Measurements from ENCODE around the gene PTPRT. TPM values are rescaled to one million over a fixed set of nuclear protein-coding genes. Genes with fewer than 3 reads are reported as not detected.

The PTPRT gene
- polyA plus RNA-seq, 10 donors, result 0.35 to 1.8 (median 0.64) TPM

DNA sequence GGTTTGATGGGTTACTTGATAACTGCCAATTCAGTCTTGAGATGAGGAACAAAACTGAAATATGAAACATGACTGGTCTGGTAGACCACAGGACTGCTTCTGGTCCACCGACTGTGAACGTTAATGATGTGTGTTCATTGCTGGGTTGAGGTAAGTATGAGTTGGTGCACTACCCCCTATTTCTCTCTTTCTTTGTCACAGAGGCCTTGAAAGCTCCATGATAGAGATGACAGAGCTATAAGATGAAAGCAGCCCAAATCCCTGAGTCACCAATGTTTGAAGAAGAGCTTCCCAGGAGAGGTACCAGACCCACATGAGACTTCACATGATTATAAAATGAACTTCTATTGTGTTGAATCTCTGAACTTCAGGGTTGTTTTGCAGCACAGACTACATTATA, 555.5 kb downstream of the PTPRT start:
- no peak for DNase-seq

DNA sequence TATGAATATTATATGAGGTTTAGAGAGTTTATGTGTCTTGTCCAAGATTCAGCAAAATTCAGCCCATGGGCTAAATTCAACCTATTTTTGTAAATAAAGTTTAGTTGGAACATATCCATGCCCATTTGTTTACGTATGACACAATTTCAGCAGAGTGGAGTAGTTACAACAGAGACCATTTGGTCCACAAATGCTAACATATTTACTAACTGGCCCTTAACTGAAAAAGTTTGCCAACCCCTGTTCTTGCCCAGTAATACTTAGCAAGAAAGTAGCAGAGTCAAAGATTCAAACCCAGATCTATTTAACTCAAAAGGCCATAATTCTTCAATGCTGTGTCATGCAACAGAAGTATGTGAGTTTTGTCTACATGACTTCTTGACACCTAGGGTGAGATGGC, 561.0 kb downstream of the PTPRT start:
- DNase-seq, result no peak

DNA sequence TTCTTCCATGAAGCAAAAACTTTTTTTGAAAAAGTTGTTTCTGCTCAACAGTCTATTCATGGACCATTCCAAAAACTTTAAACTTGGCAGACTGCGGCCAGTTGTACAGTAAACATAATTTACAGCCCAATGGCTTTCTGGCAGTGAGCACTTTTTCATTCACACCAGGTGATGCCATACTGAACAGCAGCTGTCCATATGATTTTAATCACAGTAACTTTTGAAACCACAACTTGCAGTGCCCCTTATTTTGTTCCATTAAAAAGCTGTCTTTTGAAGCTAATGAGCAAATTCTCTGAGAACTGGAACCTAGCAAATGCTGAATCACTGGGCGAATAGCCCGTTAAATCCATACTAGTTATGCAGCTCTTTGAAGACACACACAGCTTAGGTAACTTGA, 576.6 kb downstream of the PTPRT start:
- DNase-seq, result peak; percentile 42 to 76 (median 74)

DNA sequence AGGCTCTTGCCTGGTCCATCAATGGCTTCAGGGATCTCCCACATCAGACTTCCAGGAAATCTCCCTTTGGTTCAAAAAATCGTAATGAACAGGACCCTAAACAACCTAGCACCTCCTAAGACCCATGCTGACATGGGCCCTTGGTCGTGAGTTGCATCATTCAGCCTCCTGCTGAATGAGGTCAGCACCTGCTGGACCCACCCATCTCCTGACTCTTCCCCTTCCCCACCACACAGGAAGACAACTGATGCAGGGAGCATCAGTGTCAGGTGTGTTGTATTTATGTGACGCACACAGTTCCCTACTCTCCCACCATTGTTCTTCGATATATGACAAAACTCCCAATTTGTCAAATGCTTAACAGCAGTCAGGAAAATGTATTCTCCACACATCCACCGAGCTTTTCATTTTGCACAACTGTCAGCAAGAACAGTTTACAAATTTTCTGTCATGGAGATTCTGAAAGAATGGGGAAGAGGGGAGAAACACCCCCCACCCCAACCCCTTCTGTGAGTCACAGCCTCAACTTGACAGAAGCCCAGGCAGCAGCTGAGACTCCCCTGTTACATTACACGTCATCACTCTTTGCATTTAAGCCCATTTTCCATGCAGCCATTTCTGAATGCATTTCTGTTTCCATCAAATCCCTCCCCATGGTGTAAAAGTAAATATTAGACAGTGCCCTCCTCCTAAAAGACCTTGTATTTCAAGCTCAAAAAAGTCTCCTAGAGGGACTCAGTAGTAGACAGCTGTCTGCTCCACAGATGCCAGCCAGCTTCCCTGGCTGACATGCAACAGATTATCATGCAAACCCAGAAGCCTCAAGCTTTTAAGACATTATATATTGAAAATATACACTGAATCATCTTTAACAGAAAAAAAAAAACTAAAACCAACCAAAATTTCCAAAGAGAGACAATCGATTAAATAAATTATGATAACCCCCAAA, 577.5 kb downstream of the PTPRT start:
- DNase-seq, result peak; percentile 33 to 62 (median 36)

DNA sequence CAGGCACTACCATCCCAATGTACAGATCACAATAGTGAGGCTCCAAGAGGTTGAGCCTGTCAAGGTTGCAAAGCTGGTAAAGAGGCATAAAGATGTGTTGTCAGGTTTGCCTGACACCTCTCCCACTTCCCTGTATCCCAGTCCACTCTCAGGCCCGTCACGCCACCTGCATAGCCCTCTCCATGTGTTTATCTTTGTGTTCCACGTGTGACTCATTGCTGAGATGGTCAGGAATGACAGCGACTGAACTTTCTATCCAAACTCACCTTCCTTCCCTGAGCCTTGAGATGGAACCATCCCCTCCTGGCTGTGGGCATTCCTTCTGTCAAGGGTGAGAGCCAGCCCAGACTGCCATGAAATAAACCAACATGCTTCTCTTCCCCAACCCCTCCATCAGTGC, 578.3 kb downstream of the PTPRT start:
- DNase-seq, result no peak

DNA sequence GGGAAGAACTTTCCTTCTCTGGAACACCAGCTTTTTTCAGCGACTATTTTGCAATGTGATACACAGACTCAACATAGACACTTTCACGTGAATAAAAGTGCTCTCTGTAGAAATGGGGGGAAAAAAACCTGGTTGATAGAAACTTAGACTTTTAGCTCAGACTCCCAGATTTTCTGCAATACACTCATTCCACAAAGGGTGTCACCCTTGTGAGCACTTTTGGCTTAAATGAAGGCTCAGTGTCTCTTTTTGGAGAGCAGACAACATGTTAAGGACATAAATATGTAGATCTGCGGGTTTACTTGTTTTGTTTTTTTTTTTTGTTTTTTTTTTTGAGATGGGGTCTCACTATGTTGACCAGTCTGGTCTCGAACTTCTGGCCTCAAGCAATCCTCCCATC, 579.6 kb downstream of the PTPRT start:
- no peak for DNase-seq

DNA sequence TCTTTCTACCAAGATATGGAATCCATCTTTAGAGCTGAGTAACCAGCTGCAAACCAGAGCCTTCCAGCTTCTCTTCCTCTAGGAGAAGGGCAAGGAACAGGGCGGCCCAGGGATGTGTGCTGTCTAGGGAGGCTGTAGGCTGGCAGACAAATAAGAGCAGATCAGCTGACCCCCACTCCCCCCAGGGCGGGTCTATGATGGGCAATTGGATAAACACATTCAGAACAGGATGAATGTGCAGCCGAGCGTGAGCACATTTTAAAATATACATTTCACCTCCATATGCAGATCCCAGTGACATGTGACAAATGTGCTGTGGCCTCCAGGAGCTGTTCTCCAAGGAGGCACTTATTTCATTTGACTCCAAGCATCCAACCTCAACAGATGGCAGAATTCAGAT, 580.1 kb downstream of the PTPRT start:
- no peak for DNase-seq

DNA sequence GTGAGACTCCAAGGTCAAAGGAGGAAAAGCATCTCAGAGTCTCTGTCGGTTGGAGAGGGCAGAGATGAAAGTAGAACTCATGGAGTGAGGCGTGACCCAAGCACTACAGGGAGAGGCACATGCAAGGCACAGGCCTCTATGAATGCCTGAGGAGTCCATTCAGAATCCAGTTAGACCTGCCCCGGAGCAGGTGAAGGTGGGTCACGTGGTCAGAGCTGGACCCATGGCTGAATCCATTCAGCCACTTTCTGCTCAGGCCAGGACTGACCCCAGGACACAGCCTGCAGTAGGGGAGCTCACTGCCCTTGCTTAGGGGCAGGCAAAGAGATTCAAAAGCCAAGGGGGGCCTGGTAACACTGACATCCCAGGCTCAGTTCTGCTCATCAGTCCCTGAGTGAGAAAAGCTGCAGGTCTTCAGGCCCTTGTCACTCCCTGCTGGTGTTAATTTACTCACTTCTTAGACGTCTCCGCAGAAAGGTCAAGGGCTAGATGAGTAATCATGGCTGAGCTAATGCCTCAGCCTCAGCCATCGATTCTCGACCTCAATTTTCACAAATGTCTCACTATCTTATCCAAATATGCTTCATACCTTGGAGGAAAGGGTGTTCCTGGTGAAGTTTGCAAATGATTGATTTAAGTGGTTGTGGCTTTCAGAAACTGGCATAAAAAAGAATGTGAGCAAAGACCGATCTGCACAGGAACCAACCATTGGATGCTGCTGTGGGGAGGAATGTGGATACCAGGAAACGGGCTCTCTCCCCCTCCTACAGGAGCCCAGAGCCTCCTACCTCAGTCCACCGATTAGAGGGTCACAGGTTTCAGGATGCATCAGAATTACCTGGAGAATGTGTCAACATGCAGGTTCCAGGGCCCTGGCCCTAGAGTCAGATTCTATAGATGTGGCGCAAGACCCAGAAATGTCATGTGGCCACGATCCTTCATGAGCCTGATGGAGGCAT, 584.4 kb downstream of the PTPRT start:
- no peak for DNase-seq

DNA sequence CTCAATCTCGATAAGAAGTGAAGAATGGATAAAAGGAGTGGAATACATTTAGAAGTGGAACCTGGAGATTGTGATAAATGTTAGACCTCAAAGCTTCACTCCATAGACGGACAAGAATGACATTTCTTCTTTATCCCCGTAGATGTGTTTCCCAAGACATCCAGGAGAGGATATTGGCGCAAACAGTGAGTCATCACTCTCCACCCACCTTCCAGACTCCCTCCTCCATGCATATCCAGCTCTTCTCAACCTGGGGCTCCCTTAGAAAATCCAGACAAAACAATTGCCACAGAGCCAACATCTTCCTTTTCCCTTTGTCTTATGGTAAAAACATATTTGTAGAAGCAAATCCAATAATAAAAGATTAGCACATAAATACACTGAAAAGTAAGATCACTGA, 586.1 kb downstream of the PTPRT start:
- no peak for DNase-seq

DNA sequence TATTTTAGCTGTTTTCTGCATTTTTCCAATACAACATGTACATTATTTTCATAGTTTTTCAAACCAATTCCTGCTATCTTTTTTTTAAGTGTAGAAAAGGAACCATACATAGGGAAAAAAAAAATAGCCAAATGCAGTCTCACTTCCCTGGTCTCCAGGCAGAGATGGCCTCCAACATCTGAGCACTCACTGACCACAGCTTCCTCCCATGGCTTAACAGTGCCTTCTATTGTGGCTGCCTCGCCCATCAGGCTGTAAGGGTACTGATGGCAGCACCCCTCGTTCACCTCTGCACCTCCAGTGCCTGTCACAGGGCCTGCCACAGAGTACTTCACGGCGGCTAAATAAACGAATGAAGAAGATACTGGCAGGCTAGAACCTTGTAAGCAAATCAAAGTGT, 591.1 kb downstream of the PTPRT start:
- no peak for DNase-seq

DNA sequence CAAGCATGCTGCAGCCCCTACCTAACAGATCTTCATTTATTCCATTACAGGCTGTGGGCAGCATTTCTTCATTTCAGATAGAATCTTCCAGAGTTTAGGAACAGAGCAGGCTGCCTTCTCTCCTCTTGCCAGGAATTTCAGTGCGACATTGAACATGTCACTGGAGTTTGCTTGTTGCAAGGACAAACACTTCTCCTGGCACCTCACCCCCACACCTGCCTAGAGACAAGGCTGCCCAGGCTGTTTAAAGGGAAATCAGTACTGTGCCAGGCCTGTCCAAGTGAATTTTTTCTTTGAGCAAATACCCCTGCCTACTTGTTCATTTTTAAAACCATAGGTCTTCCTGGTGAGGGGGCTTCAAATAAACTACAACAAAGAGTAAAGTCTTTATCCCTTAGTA, 594.1 kb downstream of the PTPRT start:
- DNase-seq, result no peak

DNA sequence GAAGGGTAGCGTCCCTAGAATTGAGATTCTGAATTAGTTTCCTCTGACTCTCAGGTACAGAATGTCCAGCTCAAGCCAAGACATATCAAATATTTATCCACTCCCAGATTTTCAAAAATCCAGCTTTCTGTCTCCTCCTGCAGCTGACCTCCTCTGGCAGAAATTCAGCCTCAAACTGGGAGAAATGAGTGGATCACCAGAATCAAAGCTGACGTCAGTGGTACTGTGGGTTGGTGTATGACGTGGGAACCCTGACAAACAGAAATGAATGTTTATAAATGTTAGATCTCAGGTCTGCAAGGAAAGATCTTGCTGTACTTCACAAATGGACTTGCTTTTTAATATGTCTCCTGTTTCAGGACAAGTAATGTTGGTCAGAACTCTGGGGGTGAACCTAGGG, 595.0 kb downstream of the PTPRT start:
- no peak for DNase-seq

DNA sequence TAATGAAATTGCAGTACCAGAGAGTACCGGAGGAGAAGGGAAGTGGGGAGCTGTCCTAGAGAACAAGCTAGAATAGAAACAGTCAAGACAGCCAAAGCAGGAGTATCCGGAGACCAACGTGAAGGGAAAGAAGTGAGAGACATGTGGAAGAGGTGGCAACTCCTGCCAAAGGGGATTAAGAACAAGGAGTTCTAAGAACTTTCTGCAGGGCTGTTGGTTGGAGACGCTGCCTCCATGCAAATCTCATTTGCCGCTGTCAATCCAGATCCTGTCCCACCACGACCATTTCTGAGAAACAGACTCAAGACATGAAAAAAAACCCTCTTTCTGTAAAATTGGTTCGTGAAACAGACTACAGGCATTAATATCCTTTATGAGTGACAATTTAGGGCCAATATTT, 595.7 kb downstream of the PTPRT start:
- DNase-seq, result no peak

DNA sequence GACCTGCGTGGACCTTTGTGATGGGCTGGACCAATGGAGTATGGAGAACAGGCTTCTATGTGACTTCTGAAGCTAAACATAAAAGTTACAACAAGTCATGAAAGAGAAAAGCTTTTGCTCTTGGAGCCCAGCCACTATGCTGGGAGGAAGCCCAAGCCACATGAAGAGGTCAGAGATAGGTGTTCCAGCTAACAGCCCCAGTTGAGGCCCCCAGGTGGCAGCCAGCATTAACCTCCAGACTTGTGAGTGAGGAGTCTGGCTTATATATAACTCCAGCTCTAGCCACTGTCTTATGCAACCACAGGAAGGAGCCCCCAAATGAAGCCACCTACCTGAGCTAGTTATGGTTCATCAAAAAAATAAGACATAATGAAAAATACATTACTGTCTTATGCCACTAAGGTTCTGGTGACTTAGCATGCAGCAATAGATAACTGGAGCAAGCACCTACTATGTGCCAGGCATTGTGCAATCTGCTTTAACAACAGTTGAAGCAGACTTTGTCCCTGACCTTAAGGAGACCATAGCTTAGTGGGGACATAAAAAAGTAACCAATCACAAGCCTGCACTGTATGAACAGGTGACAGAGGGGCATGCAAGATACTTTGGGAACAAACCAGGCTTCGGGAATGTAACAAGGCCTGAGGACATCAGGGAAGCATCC, 599.6 kb downstream of the PTPRT start:
- no peak for DNase-seq

DNA sequence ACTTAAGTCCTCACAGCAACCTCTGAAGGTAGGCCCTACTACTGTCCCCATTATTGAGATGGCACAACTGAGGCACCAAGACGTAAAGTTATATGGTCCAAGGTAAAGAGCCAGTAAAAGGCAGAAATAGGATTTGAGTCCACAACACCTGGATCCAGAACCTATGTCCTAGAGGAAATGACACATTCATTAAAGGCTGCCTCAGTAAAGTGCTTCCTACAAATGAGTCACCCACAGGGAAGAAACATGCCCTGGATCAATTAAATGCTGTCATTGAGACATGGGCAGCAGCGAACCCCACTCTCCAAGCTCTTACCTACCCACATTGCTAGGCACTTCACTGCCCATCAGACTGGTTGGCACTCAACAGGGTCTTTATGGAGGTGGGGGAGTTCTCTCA, 600.9 kb downstream of the PTPRT start:
- DNase-seq, result no peak

DNA sequence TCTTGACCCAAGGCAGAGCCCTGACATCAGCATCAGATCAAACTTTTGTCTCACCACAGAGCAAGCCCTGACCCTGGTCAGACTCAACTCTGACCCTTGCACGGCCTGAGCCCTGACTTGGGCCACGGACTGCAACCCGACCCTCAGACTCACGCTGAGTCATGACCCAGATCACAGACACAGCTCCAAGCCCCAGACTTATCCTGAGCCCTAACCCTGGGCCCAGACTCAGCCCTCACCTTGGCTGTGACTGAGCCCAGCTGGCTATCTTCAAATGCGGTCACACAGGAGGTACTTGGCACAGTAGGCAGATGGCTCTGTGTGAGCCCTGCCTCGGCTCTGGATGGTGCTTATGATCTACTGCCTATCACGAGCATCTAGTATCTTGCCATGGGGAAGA, 602.3 kb downstream of the PTPRT start:
- no peak for DNase-seq

DNA sequence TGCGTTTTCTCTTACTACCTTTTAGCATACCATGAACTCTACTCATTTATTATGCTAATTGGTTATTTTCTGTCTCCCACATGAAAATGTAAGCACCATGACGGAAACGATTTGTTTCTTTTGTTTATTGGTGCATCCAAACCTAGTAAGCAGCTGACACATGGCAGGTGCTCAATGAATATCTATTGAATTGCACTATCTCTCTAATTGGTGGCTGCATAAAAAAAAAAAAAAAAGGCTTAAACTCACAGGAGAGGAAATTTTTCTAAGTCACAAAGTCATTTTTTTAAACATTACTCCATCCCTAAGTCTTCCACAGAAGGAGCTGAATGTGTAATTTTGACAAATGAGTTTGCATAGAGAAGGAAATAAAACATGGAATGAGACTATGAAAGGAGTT, 608.4 kb downstream of the PTPRT start:
- no peak for DNase-seq

DNA sequence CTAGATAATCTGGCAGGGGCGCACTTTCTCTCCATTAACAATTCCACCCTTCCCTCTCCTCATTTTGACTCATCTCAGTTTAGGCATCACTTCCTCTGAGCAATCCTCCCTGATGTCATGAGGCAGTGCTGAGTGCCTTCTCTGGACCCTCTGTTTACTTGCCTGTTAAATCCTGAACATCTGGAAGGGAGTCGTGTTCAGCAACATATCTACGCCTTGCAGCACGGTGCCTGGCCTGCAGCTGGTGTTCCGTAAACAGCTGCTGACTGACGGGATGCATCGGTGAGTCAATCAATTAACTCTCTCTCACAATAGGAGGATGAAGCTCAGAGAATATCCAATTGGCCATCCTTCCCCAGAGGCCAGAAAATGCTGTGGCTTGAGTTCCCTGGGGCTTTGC, 613.5 kb downstream of the PTPRT start:
- DNase-seq, result peak in 1 of 3 donors; percentile 30

DNA sequence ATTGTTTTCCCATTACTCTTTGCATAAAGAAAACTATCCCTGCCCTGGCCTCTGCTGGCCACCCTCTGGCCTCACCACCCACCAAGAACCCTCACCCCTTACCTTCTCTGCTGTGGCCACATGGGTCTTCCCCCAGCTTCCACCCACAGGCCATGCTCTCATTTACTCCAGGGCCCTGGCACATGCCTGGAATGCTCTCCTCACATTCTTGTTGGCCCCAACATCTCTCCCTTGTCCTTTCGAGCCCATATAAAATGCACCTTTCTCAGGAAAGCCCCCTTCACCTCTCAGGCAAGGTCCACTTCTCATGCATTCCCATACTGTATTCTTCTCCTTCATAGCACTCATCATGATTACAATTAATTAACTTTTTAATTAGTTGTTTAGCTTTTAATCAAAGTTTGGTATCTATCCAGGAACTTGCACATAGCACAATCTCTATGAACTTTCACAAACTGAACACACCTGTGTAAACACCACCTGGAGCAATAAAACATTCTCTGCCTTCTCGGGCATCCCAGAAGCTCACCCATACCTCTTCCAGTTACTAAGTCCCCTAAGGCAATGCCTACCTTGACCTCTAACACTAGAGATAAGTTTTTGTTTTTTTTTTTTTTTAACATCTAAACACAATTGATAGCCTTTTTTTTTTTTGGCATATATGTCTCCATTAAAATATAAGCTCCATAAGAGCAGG, 617.2 kb downstream of the PTPRT start:
- no peak for DNase-seq

DNA sequence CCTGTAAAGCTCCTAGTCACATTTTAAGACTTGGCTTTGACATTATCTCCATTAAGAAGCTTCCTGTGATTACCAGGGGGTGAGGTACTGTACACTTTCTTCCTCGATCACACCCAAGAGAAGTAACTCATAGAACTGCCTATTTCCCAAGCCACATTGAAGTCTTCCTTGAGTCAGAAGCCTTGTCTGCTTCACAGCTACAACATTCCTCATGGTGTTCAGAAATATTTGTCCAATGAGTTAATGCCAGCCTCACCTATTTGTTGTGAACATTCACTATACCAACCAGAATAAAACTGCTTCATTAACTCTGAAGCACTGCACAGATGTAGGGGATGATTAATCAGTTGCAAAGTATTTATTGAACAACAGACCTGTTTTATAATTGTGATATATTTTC, 622.3 kb downstream of the PTPRT start:
- no peak for DNase-seq

DNA sequence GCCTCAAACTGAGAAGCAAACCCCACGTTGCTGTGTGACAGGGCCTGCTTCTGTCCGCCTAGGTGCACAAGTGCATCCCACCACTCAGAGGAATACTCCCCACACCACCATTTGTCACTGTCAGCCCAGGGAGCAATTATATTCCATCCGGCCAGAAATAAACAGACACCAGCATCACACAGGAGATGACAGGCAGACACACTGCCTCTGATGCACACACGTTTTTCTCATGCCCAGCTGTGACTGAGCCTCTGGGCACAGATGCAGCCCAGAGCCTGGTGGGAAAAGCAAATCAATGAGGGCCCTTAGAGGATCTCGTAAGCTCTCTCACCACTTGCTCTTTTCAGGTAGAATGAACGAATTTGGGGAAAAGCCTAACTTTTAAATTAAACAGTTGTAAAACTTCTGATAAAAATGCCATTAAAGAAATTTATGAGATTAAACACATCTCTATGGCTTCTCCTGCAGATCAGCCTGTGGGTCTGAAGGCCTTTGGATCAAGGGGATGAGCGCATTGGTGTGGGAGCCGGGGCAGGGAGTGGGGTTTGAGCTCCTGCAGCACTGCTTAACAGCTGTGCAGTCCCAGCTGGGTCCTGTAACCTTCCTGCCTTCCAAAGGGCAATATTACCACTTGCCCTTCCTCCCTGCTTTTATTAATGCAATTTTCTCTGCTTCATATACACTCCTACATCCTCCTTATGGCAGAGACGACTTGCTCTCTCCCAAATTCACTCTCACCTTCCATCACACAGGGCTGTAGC, 624.3 kb downstream of the PTPRT start:
- DNase-seq, result no peak

Measured in muscle of back (tissue), 11 donors.